Measurements from ENCODE around the gene LRRC7. TPM values are rescaled to one million over a fixed set of nuclear protein-coding genes. Genes with fewer than 3 reads are reported as not detected.

Gene LRRC7
- total RNA-seq, 3 donors from 2014 or later = not detected

DNA sequence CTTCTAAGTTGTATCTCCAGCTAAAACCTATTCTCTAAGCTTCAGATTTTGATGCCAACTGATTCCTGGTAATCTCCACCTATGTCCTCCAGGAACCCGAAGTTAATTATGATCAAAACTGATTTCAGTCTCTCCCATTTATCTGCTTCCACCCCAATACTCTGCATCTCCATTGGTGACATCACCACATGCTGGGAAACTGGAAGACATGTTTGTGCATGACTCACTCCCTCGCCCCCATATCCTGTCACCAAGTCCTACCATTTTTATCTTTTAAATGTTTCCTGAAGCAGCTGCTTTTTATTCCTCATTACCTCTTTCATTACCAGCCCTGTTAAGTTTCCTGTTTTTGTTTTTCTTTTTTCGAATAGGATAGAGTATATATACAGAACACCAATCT lies 409.2 kb downstream of the LRRC7 start:
- DNase-seq (ENCODE audit: low spot score in 2 of 2) = no peak
- Histone ChIP-seq H3K27ac (no peak overlapping the region), H3K4me3 (no peak overlapping the region), H3K27me3 (no peaks in the 10 kb centered on the region), H3K36me3 (no peaks in the 10 kb centered on the region), H3K4me1 (no peaks in the 10 kb centered on the region), H3K9me3 (no peaks in the 10 kb centered on the region)
- TF ChIP-seq, protein P1, sequence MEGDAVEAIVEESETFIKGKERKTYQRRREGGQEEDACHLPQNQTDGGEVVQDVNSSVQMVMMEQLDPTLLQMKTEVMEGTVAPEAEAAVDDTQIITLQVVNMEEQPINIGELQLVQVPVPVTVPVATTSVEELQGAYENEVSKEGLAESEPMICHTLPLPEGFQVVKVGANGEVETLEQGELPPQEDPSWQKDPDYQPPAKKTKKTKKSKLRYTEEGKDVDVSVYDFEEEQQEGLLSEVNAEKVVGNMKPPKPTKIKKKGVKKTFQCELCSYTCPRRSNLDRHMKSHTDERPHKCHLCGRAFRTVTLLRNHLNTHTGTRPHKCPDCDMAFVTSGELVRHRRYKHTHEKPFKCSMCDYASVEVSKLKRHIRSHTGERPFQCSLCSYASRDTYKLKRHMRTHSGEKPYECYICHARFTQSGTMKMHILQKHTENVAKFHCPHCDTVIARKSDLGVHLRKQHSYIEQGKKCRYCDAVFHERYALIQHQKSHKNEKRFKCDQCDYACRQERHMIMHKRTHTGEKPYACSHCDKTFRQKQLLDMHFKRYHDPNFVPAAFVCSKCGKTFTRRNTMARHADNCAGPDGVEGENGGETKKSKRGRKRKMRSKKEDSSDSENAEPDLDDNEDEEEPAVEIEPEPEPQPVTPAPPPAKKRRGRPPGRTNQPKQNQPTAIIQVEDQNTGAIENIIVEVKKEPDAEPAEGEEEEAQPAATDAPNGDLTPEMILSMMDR (IDR thresholded peaks at IDR 0.05) = no peak
- TF ChIP-seq POLR2A (IDR thresholded peaks at IDR 0.05) (no peak), POLR2AphosphoS5 (IDR thresholded peaks at IDR 0.05) (no peak)
- intact Hi-C loops (cut with DNase I; ENCODE audit: low total_unique reads) = no loop called here

DNA sequence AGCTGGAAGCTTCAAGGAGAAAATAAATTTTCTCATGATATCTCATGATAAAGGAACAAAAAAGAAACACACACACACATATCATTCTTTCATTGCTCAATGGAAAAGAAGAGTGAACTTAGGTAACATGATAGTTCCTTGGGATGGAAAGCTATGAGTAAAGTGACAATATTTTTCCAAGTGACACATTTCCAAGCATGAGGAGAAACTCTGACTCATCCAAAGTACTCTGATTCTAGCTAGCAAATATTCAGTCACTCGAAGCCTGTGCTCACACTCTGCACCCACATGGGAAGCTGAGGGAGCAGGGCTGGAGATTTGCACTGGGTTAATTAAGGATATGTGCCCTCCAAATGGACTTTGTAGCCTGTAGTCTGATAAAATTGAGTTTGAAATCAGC lies 415.3 kb downstream of the LRRC7 start:
- no peaks in the 10 kb centered on the region for H3K4me1 ChIP-seq
- no peaks in the 10 kb centered on the region for H3K36me3 ChIP-seq
- no peaks in the 10 kb centered on the region for H3K9me3 ChIP-seq
- H3K27me3 ChIP-seq = no peaks in the 10 kb centered on the region
- intact Hi-C loops (cut with DNase I; ENCODE audit: low total_unique reads) = no loop called here
- H3K4me3 ChIP-seq = no peak overlapping the region
- TF ChIP-seq POLR2A (IDR thresholded peaks at IDR 0.05) (no peak), POLR2AphosphoS5 (IDR thresholded peaks at IDR 0.05) (no peak)
- TF ChIP-seq, protein P1 (IDR thresholded peaks at IDR 0.05) = no peak
- DNase-seq (ENCODE audit: low spot score in 2 of 2) = no peak
- no peak overlapping the region for H3K27ac ChIP-seq

DNA sequence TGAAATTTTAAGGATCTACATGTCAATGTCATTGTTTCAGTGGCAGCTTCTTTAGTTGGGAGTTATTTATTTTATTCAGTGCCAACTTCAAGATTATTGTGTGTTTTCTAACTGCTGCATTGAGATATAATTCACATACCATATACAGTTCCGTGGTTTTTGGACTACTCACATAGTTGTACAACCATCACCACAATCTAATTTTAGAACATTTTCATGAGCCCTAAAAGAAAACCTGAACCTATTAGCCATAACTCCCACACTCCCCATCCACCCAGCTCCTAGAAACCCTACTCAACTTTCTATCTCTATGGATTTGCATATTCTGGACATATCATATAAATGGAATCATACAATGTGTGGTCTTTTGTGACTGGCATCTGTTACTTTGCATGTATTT lies 417.7 kb downstream of the LRRC7 start:
- H3K4me3 ChIP-seq = no peak overlapping the region
- no peaks in the 10 kb centered on the region for H3K27me3 ChIP-seq
- H3K36me3 ChIP-seq = no peaks in the 10 kb centered on the region
- no peak for DNase-seq (ENCODE audit: low spot score in 2 of 2)
- TF ChIP-seq POLR2A (IDR thresholded peaks at IDR 0.05) (no peak), POLR2AphosphoS5 (IDR thresholded peaks at IDR 0.05) (no peak)
- TF ChIP-seq, protein P1 (IDR thresholded peaks at IDR 0.05) = no peak
- intact Hi-C loops (cut with DNase I; ENCODE audit: low total_unique reads) = no loop called here
- H3K9me3 ChIP-seq = no peaks in the 10 kb centered on the region
- H3K27ac ChIP-seq = no peak overlapping the region
- no peaks in the 10 kb centered on the region for H3K4me1 ChIP-seq

DNA sequence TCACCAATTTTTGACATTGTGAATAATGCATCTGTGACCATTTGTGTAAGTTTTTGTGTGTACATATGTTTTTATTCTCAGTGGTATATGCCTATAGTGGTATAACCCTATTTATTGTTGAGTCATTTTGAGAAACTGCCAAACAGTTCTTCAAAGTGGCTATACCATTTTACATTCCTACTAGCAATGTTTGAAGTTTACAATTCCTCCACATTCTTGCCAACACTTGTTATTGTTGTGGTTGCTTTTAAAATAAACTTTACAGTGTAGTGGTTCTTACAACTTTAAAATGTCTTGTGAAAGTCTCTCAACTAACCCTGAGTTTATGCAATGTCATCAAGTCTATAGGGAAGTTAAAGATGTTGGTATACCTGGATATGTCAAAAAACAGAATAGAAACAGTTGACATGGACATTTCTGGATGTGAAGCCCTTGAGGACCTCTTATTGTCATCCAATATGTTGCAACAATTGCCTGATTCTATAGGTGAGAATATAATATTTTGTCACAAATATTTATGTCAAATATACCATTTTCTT lies 418.2 kb downstream of the LRRC7 start:
- no peaks in the 10 kb centered on the region for H3K27me3 ChIP-seq
- TF ChIP-seq POLR2AphosphoS5 (IDR thresholded peaks at IDR 0.05) = no peak
- H3K27ac ChIP-seq = no peak overlapping the region
- DNase-seq (ENCODE audit: low spot score in 2 of 2) = no peak
- intact Hi-C loops (cut with DNase I; ENCODE audit: low total_unique reads) = no loop called here
- H3K9me3 ChIP-seq = no peaks in the 10 kb centered on the region
- no peaks in the 10 kb centered on the region for H3K4me1 ChIP-seq
- H3K36me3 ChIP-seq = no peaks in the 10 kb centered on the region
- no peak overlapping the region for H3K4me3 ChIP-seq

DNA sequence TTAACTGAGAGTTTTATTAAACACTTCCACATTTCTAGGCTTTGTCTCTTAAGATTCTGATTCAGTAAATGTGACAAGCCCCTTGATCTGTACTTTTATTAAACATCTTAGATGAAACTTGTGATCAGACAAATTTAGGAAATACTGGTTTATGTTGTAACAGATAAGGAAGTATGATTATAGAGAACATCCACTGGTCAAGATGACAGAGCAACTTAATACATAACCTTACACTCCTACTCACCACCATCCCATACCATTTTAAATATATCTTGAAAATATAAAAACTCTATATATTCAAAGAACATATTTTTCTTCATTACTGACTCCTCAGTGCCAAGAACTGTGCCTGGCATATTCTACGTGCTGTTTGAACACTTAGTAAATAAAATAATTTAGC lies 420.2 kb downstream of the LRRC7 start:
- H3K9me3 ChIP-seq = no peaks in the 10 kb centered on the region
- H3K27me3 ChIP-seq = no peaks in the 10 kb centered on the region
- H3K27ac ChIP-seq = no peak overlapping the region
- DNase-seq (ENCODE audit: low spot score in 2 of 2) = no peak
- H3K4me3 ChIP-seq = no peak overlapping the region
- intact Hi-C loops (cut with DNase I; ENCODE audit: low total_unique reads) = no loop called here
- no peaks in the 10 kb centered on the region for H3K36me3 ChIP-seq
- H3K4me1 ChIP-seq = no peaks in the 10 kb centered on the region
- TF ChIP-seq, protein P1 (IDR thresholded peaks at IDR 0.05) = no peak
- no peak for TF ChIP-seq POLR2A (IDR thresholded peaks at IDR 0.05)
- no peak for TF ChIP-seq POLR2AphosphoS5 (IDR thresholded peaks at IDR 0.05)

DNA sequence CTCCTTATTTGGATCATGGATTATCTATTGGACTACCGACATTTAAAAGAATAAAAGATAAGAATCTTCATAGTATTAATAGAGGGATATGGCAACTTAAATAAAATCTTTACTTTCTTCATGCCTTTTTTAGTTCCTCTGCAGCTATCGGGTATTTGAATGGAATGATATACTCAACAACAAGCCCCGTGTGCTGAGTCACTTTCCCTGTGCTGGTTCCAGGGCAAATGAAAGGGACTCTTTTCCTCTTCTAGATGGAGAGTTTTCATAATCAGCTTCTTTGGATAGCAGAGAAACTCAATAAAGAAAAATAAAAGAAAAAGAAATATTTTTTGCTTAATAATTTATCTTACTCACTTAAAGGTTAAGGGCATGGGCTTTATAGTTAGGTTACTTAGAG lies 423.9 kb downstream of the LRRC7 start:
- intact Hi-C loops (cut with DNase I; ENCODE audit: low total_unique reads) = no loop called here
- no peak overlapping the region for H3K27ac ChIP-seq
- TF ChIP-seq, protein P1 (IDR thresholded peaks at IDR 0.05) = no peak
- no peak for TF ChIP-seq POLR2AphosphoS5 (IDR thresholded peaks at IDR 0.05)
- H3K27me3 ChIP-seq = no peaks in the 10 kb centered on the region
- no peaks in the 10 kb centered on the region for H3K4me1 ChIP-seq
- no peaks in the 10 kb centered on the region for H3K36me3 ChIP-seq
- no peaks in the 10 kb centered on the region for H3K9me3 ChIP-seq
- no peak for DNase-seq (ENCODE audit: low spot score in 2 of 2)
- no peak overlapping the region for H3K4me3 ChIP-seq

Measured in breast epithelium (tissue), 4 donors.